Activated CD4-positive, alpha-beta T cell treated with anti-CD3 and anti-CD28 coated beads for 4 hours (primary cell): Measurements from ENCODE around the gene DPYSL5.

ENCODE experiments used
- DNase-seq, 2 donors: peaks; one replicate each; pipeline ENCODE4 v3.0.0-alpha.2; 2020

Gene DPYSL5

GRCh38 chr2:26846334-26847306 is 1.3 kb upstream of the DPYSL5 start:
- DNase-seq, result peak; percentile 50 to 57

GRCh38 chr2:26847307-26847654 is 651 bp upstream of the DPYSL5 start:
- no peak for DNase-seq

- no peak for DNase-seq
Observed at GRCh38 chr2:26848336-26849055, 564 bp downstream of the DPYSL5 start.

- DNase-seq, result no peak
Observed at GRCh38 chr2:26849056-26849999, 1.4 kb downstream of the DPYSL5 start.

GRCh38 chr2:26850000-26850431 is 2.1 kb downstream of the DPYSL5 start:
- no peak for DNase-seq

GRCh38 chr2:26850505-26850904 is 2.6 kb downstream of the DPYSL5 start:
- no peak for DNase-seq

GRCh38 chr2:26852405-26853306 is 4.7 kb downstream of the DPYSL5 start:
- DNase-seq, result no peak

- DNase-seq, result no peak
Observed at GRCh38 chr2:26853751-26854150, 5.8 kb downstream of the DPYSL5 start.

- DNase-seq, result no peak
Observed at GRCh38 chr2:26854283-26854827, 6.4 kb downstream of the DPYSL5 start.

GRCh38 chr2:26855466-26855865 is 7.5 kb downstream of the DPYSL5 start:
- DNase-seq, result no peak

GRCh38 chr2:26859622-26860021 is 11.7 kb downstream of the DPYSL5 start:
- no peak for DNase-seq

- DNase-seq, result no peak
Observed at GRCh38 chr2:26860211-26860850, 12.4 kb downstream of the DPYSL5 start.

- DNase-seq, result no peak
Observed at GRCh38 chr2:26861610-26862224, 13.8 kb downstream of the DPYSL5 start.

GRCh38 chr2:26864226-26864625 is 16.3 kb downstream of the DPYSL5 start:
- no peak for DNase-seq

- DNase-seq, result no peak
Observed at GRCh38 chr2:26864646-26865045, 16.7 kb downstream of the DPYSL5 start.

- DNase-seq, result no peak
Observed at GRCh38 chr2:26870585-26871095, 22.7 kb downstream of the DPYSL5 start.

- no peak for DNase-seq
Observed at GRCh38 chr2:26873286-26873983, 25.5 kb downstream of the DPYSL5 start.

- DNase-seq, result no peak
Observed at GRCh38 chr2:26874514-26874913, 26.6 kb downstream of the DPYSL5 start.

GRCh38 chr2:26875065-26875634 is 27.2 kb downstream of the DPYSL5 start:
- DNase-seq, result no peak
